ENCODE measurements around the gene CHMP6.
A peak's percentile ranks its signal among the peaks of the same experiment; 100 is the strongest.

The CHMP6 gene

DNA sequence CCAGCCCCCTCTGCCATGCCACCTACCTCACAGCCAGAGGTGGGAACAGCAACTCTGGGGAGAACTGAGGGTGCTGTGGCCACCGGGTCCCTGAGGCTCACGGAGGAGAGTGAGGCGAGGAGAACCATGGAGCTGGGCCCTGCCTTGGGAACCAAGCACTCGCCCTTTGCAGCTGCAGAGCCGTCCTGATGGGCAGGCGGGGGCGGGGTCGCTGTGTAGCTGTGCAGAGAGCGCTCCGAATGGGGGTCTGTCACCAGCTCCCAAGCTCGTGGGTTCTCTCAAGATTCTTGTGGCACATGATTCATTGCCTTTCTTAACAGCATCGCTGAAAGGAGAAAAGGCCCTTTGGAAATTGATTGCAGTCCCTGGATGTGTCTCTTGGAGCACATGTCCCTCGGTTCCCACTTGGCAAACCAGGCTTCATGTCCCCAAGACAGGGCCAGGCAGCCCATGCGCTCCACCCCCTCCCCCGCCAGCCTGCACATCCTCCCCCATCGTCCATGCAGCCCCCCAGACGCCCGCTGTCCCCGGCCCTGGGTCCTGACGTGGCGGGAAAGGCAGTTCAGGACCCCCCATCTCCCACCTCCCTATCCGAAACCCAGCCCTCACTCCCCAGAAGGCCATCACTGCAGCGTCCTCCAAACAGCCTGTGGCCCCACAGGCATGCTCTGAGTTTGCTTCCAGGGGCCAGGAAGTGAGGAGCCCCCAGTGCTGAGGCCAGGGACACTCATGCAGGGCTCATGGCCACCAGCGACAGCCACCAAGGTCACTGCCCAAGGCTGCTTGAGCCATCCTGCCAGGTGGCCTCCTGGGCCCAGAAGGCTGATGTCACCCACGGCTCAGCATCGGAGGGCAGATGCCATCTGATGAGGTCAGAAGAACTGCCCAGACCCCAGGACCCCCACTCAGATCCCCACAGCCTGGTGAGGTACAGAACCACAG lies 20.6 kb upstream of the CHMP6 start:
- no peak for DNase-seq (ENCODE audit: low spot score)

DNA sequence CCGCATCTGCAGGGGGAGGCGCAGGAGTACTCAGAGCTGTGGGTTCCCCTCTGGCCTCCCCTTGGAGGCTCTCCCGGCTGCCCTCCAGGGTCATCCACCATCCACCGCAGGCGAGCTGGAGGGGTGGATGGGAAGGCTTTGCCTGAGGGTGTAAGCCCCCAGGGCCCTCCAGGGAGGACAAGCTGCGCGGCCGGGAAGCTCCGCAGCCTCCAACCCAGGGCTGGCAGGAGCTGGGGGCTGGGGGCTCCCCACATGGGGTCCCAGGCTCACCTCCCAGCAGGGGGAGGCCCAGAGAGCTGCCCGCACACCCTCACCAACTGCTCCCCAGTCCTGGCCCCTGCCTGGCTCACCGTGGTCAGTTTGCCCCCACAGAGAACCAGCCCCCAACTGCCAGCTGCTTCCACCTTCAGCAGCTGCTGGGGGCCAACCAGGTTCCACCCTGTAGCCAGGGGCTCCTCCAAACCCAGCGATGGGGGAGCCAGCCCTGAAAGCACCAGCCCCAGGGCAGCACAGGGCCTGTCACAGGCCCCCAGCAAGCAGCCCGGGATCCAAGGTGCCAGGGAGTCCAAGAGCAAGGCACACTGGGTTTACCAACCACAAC lies 19.8 kb upstream of the CHMP6 start:
- no peak for DNase-seq (ENCODE audit: low spot score)

DNA sequence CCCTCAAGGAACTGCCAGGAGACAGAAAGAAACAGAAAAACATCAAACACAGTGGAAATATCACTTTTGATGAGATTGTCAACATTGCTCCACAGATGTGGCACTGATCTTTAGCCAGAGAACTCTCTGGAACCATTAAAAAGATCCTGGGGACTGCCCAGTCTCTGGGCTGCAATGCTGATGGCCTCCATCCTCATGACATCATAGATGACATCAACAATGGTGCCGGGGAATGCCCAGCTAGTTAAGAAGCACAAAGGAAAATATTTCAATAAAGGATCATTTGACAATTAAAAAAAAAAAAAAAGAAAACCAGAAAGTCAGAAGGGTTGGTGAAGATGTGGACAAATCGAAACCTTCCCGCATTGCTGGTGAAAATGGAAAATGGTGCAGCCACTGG lies 14.9 kb upstream of the CHMP6 start:
- DNase-seq (ENCODE audit: low spot score): no peak

GRCh38 chr17:80977172-80977571 lies 14.5 kb upstream of the CHMP6 start:
- DNase-seq (ENCODE audit: low spot score): no peak

GRCh38 chr17:80978499-80979497 lies 12.8 kb upstream of the CHMP6 start:
- no peak for DNase-seq (ENCODE audit: low spot score)

- no peak for DNase-seq (ENCODE audit: low spot score)
Measured at GRCh38 chr17:80979547-80980378, 11.9 kb upstream of the CHMP6 start.

- no peak for DNase-seq (ENCODE audit: low spot score)
Measured at GRCh38 chr17:80980397-80981061, 11.1 kb upstream of the CHMP6 start.

GRCh38 chr17:80981062-80981902 lies 10.4 kb upstream of the CHMP6 start:
- peak; percentile 59 for DNase-seq (ENCODE audit: low spot score)

GRCh38 chr17:80981929-80982425 lies 9.7 kb upstream of the CHMP6 start:
- DNase-seq (ENCODE audit: low spot score): no peak

DNA sequence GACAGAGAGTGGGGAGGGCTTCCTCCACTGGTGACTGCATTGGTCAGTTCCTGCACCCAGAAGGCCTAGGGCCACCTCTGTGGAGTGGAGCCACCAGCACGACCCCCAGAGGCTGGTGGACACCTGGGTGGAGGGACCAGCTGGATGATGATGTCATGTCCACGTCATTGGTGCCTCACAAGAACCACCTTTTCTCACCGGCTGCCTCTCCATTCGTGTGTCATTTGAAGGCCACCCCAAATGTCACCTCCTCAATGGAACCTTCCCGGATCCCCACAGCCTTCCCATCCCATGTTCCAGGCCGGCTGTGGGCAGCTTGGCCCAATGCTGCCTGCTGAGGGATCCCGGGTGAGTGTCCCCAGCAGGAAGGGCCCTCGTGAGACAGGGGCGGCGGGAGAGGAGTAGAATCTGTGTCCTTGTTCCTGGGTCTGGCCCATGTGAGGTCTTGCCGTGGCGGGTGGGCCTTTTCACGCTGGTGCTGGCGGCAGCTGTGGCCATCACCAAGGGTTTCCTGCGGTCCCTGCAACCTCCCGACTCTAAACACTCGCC lies 9.1 kb upstream of the CHMP6 start:
- no peak for DNase-seq (ENCODE audit: low spot score)

GRCh38 chr17:80983545-80983944 lies 8.1 kb upstream of the CHMP6 start:
- no peak for DNase-seq (ENCODE audit: low spot score)

- DNase-seq (ENCODE audit: low spot score): peak; percentile 98
Measured at GRCh38 chr17:80984749-80985148, 6.9 kb upstream of the CHMP6 start.

DNA sequence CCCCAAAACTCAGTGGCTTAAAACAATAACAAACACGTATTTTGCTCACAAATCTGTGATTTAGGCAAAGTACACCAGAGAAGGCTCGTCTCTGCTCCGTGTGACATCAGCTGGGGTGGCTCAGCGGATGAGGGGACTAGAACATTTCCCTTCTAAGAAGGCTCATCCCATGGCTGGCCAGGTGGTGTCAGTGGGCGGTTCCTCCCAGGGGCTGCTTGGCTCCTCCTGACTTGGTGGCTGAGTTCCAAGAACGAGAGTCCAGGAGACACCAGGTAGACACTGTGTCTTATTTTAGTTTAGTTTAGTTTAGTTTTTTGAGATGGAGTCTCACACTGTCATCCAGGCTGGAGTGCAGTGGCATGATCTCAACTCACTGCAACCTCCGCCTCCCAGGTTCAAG lies 5.6 kb upstream of the CHMP6 start:
- DNase-seq (ENCODE audit: low spot score): no peak

GRCh38 chr17:80986816-80987475 lies 4.7 kb upstream of the CHMP6 start:
- no peak for DNase-seq (ENCODE audit: low spot score)

DNA sequence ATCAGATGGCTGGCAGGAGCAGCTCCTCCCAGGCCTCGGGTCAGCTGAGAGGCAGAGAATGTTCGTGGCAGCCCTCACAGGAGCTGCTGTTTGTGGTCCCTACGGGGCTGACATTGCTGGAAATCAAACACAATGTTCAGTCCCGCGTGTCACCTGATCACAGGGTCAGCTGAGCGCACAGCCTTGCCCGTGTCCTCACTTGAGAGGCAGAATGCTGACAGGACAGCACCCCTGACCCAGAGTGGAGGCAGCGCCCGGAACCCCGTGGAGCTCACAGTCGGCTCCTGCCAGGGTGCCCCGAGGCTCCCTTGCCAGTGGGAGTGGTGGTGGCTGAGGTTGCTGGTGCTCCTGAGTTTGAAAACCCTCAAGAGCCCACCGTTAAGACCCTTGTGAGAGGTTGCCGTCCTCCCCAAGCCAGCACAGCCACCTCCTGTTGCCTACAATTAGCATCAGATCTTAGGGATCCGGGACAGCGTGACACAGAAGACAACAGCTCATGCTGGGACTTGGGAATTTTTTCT lies 3.6 kb upstream of the CHMP6 start:
- no peak for DNase-seq (ENCODE audit: low spot score)

DNA sequence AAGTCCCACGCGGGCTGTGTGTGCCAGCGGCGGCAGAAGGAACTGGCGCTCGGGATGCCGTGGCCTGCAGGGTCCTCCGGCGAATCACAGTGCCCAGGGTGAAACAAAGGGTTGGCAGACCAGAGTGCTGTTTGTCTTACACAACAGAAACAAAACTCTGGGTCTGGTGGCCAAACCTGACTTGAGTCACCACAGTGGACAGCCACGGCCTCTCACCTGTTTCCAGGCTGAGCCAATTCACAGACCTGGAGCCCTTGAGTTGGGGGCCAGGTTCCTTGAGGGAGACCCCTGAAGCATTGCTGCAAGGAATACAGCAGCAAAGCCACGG lies 2.1 kb upstream of the CHMP6 start:
- DNase-seq (ENCODE audit: low spot score): no peak

- no peak for DNase-seq (ENCODE audit: low spot score)
Measured at GRCh38 chr17:80990921-80991644, 558 bp upstream of the CHMP6 start.
